Testis (tissue), 3 donors: ENCODE data around the gene SLC2A1. TPM values are rescaled to one million over a fixed set of nuclear protein-coding genes. Genes with fewer than 3 reads are reported as not detected.
"Not testable (repeated sequence)": the region's sequence is repeated elsewhere in the genome, so short reads cannot be mapped to it uniquely, and the experiment has no call there.

Experiments
- DNase-seq: peaks from one replicate; pipeline ENCODE4 v3.0.0-alpha.2; 2019
- H3K27ac ChIP-seq, 2 donors: fragments of 200-600 bp; sonication (generic); one replicate each; pipeline ENCODE4 v1.5.1; 2019
- H3K27me3 ChIP-seq: fragments of 200-600 bp; sonication (generic); one replicate; pipeline ENCODE4 v1.5.1; 2019
- H3K36me3 ChIP-seq: fragments of 200-600 bp; sonication (generic); one replicate; pipeline ENCODE4 v1.5.1; 2017; ENCODE audit warnings: low read depth; ENCODE audit errors: missing control alignments
- H3K4me1 ChIP-seq: fragments of 200-600 bp; sonication (generic); one replicate; pipeline ENCODE4 v1.5.1; 2019
- H3K4me3 ChIP-seq, 2 donors: fragments of 200-600 bp; sonication (generic); one replicate each; pipeline ENCODE4 v1.5.1; 2017 to 2019
- H3K9me3 ChIP-seq: fragments of 200-600 bp; sonication (generic); one replicate; pipeline ENCODE4 v1.5.1; 2017
- POLR2A ChIP-seq: fragments of 450-650 bp; IDR thresholded peaks from one replicate; pipeline ENCODE4 v1.6.1; 2017; ENCODE audit warnings: antibody characterized with exemption, mild to moderate bottlenecking, moderate library complexity
- WGBS, 2 donors: methylation state at CpG; one replicate each; pipeline ENCODE4 v1.1.5; 2018; 5-methylcytosine and 5-hydroxymethylcytosine counted together
- intact Hi-C: fragments of 100-400 bp; cut with DNase I; formaldehyde crosslinking; loops from one replicate; pipeline ENCODE4 v1.15.1; 2023; ENCODE audit warnings: low total_unique reads
- polyA plus RNA-seq: library from polyadenylated mRNA; stranded (reverse); fragments of 350-450 nt; fragmentation: Illumina TruSeq; extraction: RNeasy Lipid Tissue Mini Kit (QIAGEN cat#74804); gene quantifications from one replicate; pipeline ENCODE4 v1.2.3, GENCODE V29; 2014; ENCODE audit warnings: low read depth, low replicate concordance; ENCODE audit not compliant: insufficient read depth
- total RNA-seq, 2 donors: library from RNA; depleted of rRNA; stranded (reverse); fragments of >200 nt; gene quantifications; one replicate each; pipeline ENCODE4 v1.2.3, GENCODE V29; 2016
- TF ChIP-seq, protein P1 (sequence below), 3 experiments: fragments of 450-650 bp in 2 of 3; fragments of 200-600 bp in 1 of 3; sonication (generic) in 1 of 3; IDR thresholded peaks; one replicate each; pipeline ENCODE4 v1.5.1; 2016 to 2019; ENCODE audit warnings: antibody characterized with exemption in 3 of 3, mild to moderate bottlenecking in 2 of 3, moderate library complexity in 1 of 3

SLC2A1 gene
- total and polyA plus RNA-seq, 3 donors from 2014 or later: 19.4 to 38.3 (median 36.9) TPM

DNA sequence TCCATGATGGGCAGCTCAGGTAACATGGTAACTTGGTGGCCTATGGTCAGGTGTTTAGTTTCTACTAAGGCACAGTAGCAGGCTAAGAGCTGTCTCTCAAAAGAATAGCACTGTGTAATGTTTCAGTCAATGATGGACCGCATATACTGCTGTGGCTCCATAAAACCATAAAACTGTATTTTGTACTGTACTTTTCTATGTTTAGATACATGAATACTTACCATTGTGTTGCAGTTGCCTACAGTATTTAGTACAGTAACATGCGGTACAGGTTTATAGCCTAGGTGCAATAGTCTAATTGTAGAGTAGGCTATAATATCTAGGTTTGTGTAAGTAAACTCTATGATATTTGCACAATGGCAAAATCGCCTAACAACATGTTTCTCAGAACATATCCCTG is 50.6 kb downstream of the SLC2A1 start:
- no peak for DNase-seq
- H3K36me3 ChIP-seq: no peaks in the 10 kb centered on the region
- no peak overlapping the region for H3K4me3 ChIP-seq
- H3K27me3 ChIP-seq: no peaks in the 10 kb centered on the region
- no peaks in the 10 kb centered on the region for H3K4me1 ChIP-seq
- no peak overlapping the region for H3K27ac ChIP-seq
- no peaks in the 10 kb centered on the region for H3K9me3 ChIP-seq
- WGBS, 2 donors: 95 to 97% methylated on average over 3 of the region's 3 CpGs
- intact Hi-C loops: no loop called here
- TF ChIP-seq, protein P1, sequence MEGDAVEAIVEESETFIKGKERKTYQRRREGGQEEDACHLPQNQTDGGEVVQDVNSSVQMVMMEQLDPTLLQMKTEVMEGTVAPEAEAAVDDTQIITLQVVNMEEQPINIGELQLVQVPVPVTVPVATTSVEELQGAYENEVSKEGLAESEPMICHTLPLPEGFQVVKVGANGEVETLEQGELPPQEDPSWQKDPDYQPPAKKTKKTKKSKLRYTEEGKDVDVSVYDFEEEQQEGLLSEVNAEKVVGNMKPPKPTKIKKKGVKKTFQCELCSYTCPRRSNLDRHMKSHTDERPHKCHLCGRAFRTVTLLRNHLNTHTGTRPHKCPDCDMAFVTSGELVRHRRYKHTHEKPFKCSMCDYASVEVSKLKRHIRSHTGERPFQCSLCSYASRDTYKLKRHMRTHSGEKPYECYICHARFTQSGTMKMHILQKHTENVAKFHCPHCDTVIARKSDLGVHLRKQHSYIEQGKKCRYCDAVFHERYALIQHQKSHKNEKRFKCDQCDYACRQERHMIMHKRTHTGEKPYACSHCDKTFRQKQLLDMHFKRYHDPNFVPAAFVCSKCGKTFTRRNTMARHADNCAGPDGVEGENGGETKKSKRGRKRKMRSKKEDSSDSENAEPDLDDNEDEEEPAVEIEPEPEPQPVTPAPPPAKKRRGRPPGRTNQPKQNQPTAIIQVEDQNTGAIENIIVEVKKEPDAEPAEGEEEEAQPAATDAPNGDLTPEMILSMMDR (IDR thresholded peaks at IDR 0.05): no peak
- no peak for TF ChIP-seq POLR2A

DNA sequence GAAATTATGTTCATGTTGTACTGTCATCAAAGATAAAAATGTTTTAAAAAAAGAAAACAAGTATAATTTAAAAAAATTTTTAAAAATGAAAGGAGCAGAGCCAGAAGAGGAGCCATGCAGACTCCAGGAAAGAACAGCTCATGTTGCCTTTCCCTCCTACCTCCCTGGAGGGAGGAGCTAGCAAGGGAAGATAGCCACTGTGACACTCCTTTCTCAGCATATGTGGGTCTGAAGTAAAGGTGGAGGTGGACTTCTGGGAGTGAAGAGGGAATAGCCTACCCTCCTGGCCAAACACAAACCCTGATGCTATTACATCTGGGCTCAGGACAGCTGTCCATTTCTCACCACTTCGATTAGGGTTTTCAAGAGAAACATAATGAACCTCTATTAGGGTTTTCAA is 54.2 kb downstream of the SLC2A1 start:
- no peaks in the 10 kb centered on the region for H3K4me1 ChIP-seq
- TF ChIP-seq, protein P1 (IDR thresholded peaks at IDR 0.05): no peak
- TF ChIP-seq POLR2A: no peak
- 83 to 90% methylated on average over 1 of the region's 1 CpG for WGBS, 2 donors
- intact Hi-C loops: no loop called here
- H3K9me3 ChIP-seq: no peaks in the 10 kb centered on the region
- H3K27me3 ChIP-seq: no peaks in the 10 kb centered on the region
- no peak overlapping the region for H3K4me3 ChIP-seq
- H3K27ac ChIP-seq: no peak overlapping the region
- no peak for DNase-seq
- H3K36me3 ChIP-seq: no peaks in the 10 kb centered on the region

GRCh38 chr1:42899960-42900359 is 58.7 kb downstream of the SLC2A1 start:
- H3K27ac ChIP-seq, H3K9me3 ChIP-seq, DNase-seq, H3K36me3 ChIP-seq, H3K4me1 ChIP-seq, H3K4me3 ChIP-seq, intact Hi-C loops, H3K27me3 ChIP-seq: not testable (repeated sequence)
- 87 to 90% methylated on average over 3 to 4 of the region's 4 CpGs for WGBS, 2 donors

DNA sequence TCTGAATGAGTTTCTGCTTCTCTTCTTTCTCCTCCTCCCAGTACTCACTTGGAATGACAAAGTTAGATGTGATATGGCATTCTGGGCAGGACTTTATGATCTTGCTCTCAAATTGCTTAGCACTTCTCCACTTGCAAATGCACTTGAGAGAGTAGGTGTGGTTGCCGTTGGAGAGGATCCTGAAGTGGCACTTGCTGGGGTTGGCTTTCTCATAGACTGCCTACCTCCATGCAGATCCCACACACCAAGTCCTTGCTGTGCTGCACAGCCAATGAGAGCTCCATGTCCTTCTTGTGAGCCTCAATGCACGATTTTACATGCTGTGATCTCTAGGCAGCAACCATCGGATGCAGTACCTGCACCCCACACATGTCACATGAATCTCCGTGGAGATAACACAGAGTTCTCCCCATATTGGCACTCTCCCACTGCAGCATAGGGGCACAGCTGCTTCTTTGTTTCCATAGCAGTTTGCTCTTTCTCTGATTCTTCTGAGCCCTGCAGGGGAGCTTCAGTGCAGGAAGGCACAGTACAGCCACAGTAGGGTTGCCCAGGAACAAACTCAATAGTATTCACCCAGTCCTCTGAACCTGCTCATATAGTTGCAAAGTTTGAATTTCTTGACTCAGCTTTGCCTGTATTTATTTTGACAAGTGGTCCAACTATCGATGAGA is 67.1 kb downstream of the SLC2A1 start:
- no peaks in the 10 kb centered on the region for H3K27me3 ChIP-seq
- WGBS, 2 donors: 52 to 64% methylated on average over 5 of the region's 5 CpGs
- no peaks in the 10 kb centered on the region for H3K4me1 ChIP-seq
- H3K36me3 ChIP-seq: no peaks in the 10 kb centered on the region
- intact Hi-C loops: no loop called here
- H3K27ac ChIP-seq: no peak overlapping the region
- no peak for DNase-seq
- no peaks in the 10 kb centered on the region for H3K9me3 ChIP-seq
- H3K4me3 ChIP-seq: no peak overlapping the region
- no peak for TF ChIP-seq POLR2A
- TF ChIP-seq, protein P1 (IDR thresholded peaks at IDR 0.05): no peak

GRCh38 chr1:42889264-42889663 is 69.4 kb downstream of the SLC2A1 start:
- Histone ChIP-seq H3K9me3 (no peaks in the 10 kb centered on the region), H3K4me1 (no peaks in the 10 kb centered on the region), H3K27me3 (no peaks in the 10 kb centered on the region), H3K36me3 (no peaks in the 10 kb centered on the region), H3K4me3 (no peak overlapping the region), H3K27ac (no peak overlapping the region)
- 72 to 82% methylated on average over 4 of the region's 4 CpGs for WGBS, 2 donors
- intact Hi-C loops: no loop called here
- no peak for TF ChIP-seq POLR2A
- TF ChIP-seq, protein P1 (IDR thresholded peaks at IDR 0.05): no peak
- no peak for DNase-seq
